GM19463 (cell line): ENCODE measurements around the gene NUDT7.

Experiments used
- ATAC-seq: cut with Tn5 transposase; IDR thresholded peaks from one replicate; pipeline ENCODE4 v1.9.1; 2021; ENCODE audit warnings: mild to moderate bottlenecking, moderate library complexity; ENCODE audit not compliant: unreplicated experiment

Gene NUDT7

GRCh38 chr16:77722309-77723107 is at the start of gene NUDT7:
NUDT7 (plus strand) TSS chr16:77722514; CDS start chr16:77722583, 69 bp downstream.
- ATAC-seq: peak; percentile 90

- ATAC-seq: no peak
Measured at GRCh38 chr16:77674888-77675287, 47.4 kb upstream of the NUDT7 start.

- peak; percentile 62 for ATAC-seq
Measured at GRCh38 chr16:77675464-77676324, 46.6 kb upstream of the NUDT7 start.

GRCh38 chr16:77677129-77677528 is 45.2 kb upstream of the NUDT7 start:
- no peak for ATAC-seq

GRCh38 chr16:77679391-77679790 is 42.9 kb upstream of the NUDT7 start:
- ATAC-seq: no peak

GRCh38 chr16:77679901-77680300 is 42.4 kb upstream of the NUDT7 start:
- no peak for ATAC-seq

GRCh38 chr16:77680496-77680895 is 41.8 kb upstream of the NUDT7 start:
- ATAC-seq: no peak

- ATAC-seq: no peak
Measured at GRCh38 chr16:77682586-77682985, 39.7 kb upstream of the NUDT7 start.

GRCh38 chr16:77683397-77684180 is 38.7 kb upstream of the NUDT7 start:
- no peak for ATAC-seq

GRCh38 chr16:77684181-77684526 is 38.2 kb upstream of the NUDT7 start:
- no peak for ATAC-seq

- ATAC-seq: no peak
Measured at GRCh38 chr16:77686385-77686784, 35.9 kb upstream of the NUDT7 start.

- no peak for ATAC-seq
Measured at GRCh38 chr16:77689971-77690370, 32.3 kb upstream of the NUDT7 start.

GRCh38 chr16:77690416-77690815 is 31.9 kb upstream of the NUDT7 start:
- no peak for ATAC-seq

- ATAC-seq: no peak
Measured at GRCh38 chr16:77692612-77693011, 29.7 kb upstream of the NUDT7 start.

- no peak for ATAC-seq
Measured at GRCh38 chr16:77696149-77696548, 26.2 kb upstream of the NUDT7 start.

GRCh38 chr16:77700846-77701245 is 21.5 kb upstream of the NUDT7 start:
- no peak for ATAC-seq

- ATAC-seq: no peak
Measured at GRCh38 chr16:77705351-77705750, 17.0 kb upstream of the NUDT7 start.

- ATAC-seq: no peak
Measured at GRCh38 chr16:77711179-77711578, 11.1 kb upstream of the NUDT7 start.

- ATAC-seq: no peak
Measured at GRCh38 chr16:77711775-77712174, 10.5 kb upstream of the NUDT7 start.

GRCh38 chr16:77715145-77715544 is 7.2 kb upstream of the NUDT7 start:
- no peak for ATAC-seq

GRCh38 chr16:77721752-77722308 is 484 bp upstream of the NUDT7 start:
- peak; percentile 11 for ATAC-seq
